ENCODE data around the gene OR1L1.

OR1L1 gene, protein sequence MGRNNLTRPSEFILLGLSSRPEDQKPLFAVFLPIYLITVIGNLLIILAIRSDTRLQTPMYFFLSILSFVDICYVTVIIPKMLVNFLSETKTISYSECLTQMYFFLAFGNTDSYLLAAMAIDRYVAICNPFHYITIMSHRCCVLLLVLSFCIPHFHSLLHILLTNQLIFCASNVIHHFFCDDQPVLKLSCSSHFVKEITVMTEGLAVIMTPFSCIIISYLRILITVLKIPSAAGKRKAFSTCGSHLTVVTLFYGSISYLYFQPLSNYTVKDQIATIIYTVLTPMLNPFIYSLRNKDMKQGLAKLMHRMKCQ

DNA sequence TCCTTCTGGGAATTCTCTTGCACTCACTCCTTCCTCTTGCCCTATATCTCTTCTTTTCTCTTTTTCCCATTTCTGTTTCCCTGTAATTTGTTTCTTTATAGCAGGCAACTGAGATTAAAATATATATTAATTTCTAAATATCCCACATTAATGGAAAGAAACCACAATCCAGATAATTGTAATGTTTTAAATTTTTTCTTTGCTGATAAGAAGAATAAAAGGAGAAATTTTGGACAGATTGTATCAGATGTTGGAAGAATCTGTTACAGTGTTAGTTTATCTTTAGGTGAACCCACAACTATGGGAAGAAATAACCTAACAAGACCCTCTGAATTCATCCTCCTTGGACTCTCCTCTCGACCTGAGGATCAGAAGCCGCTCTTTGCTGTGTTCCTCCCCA lies at the start of gene OR1L1:
OR1L1 (plus strand) TSS at position 301 of the 400 bp plus-strand sequence; CDS start at position 301, 0 bp downstream.
- DNase-seq (ENCODE audit: low read depth in 1 of 2, low spot score in 1 of 2), result no peak

DNA sequence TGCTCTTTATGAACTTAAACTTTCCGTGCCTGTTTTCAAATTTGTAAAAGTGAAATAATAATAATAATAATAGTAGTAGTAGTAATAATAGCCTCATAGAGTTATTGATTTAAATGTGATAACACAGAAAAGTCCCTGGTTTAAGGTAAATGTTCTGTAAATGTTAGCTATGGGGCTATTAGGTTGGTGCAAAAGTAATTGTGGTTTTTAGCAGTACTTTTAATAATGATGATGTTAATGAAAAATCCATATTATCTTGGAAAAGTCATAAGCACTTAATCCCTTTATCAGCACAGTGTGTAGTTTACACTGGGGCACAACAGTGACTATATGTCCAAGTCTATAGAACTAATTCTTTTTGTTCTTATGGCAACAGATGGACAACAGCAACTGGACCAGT lies 47.2 kb upstream of the OR1L1 start, which contains the start of gene OR1Q1:
OR1Q1 (plus strand) TSS at position 377 of the 400 bp plus-strand sequence; CDS start at position 377, 0 bp downstream.
- no peak for DNase-seq (ENCODE audit: low read depth in 1 of 2, low spot score in 1 of 2)

DNA sequence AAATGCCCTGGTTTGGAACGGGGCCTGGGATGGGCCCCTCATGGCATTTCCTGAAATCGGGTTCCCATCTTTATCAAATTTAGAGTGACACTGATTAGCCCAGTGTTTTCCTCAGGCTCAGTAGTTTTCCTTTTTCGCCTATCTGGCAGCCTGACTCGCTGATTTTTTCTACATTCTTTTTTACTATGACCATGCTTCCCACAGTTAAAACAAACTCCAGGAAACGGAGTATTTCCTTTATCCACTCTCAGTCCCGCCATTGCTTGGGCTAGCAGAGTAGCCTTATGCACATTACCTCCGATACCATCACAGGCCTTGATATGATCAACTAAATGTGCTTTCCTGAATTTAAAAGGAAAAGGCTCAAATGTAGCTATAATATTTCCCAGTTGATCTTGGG lies 41.5 kb upstream of the OR1L1 start:
- DNase-seq (ENCODE audit: low read depth in 1 of 2, low spot score in 1 of 2), result no peak

DNA sequence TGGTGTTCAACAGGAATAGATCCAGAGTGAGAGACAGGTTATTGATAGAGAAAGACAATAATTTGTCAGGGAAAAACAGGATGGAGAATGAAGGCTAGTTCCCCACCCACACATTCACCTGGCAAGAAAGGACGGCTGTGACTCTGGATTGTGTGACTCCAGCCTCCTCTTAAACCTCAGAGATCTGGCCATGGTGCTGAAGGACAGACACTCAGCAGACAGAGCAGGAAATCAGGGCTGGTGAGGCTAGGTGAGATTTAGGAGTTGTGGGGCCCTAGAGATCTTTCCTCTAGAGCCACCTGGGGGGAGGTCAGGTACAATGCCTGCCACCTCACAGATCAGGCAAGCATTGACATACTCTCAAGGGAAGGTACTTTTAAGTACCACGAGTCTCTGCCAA lies 19.3 kb upstream of the OR1L1 start:
- DNase-seq (ENCODE audit: low read depth in 1 of 2, low spot score in 1 of 2), result no peak

DNA sequence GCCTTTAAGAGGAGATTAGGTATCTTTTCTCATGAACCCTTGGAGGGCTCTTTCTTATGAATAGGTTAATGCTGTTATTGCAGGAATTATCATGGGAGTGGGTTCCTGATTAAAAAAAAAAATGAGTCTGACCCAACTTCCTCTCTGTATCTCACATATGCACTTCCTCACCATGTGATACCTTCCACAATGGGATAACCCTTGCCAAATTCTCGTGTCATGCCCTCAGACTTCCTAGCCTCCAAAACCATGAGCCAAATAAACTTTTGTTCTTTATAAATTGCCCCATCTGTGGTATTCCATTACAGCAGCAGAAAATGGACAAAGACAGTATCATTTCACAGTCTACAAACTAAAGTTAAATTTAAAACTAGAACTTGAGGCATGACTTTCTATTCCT lies 5.1 kb upstream of the OR1L1 start:
- no peak for DNase-seq (ENCODE audit: low read depth in 1 of 2, low spot score in 1 of 2)

DNA sequence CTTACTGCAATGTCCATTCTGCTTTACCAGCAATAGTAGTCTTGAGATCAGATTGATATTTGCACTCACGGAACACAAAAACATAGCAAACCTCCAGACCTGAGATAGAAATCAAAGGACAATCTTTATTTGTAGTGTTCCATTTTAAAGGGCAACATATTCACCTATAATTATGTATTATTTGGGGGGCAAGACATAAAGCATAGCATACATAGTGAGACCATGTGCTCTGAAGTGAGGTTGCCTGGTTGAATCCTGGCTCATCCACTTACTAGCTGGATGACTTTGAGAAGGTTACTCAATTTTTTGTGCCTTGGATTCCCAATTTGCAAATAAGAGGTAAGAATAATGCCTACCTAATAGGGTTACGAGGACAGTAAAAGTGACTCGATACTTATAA lies 4.0 kb upstream of the OR1L1 start, which contains the start of gene OR1B1:
OR1B1 (minus strand) TSS at position 101 of the 400 bp plus-strand sequence.
- no peak for DNase-seq (ENCODE audit: low read depth in 1 of 2, low spot score in 1 of 2)

DNA sequence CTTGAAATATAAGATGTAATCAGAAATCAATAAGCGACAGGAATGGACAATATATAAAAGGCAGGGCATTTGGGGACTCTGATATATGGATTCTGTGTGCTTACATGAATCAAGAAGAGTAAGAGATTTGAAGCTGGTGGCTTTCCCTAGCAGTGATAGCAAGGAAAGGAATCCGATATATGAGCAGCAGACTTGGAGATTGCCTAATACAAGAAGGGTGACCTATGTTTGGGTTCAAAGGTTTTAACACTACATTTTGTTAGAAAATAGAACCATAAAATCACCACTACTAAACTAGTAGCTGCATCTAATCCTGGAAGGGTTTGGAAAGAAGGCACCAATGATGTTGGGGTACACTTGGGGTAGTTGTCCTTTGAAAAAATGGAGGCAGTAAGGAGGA lies 11.0 kb downstream of the OR1L1 start:
- no peak for DNase-seq (ENCODE audit: low read depth in 1 of 2, low spot score in 1 of 2)

DNA sequence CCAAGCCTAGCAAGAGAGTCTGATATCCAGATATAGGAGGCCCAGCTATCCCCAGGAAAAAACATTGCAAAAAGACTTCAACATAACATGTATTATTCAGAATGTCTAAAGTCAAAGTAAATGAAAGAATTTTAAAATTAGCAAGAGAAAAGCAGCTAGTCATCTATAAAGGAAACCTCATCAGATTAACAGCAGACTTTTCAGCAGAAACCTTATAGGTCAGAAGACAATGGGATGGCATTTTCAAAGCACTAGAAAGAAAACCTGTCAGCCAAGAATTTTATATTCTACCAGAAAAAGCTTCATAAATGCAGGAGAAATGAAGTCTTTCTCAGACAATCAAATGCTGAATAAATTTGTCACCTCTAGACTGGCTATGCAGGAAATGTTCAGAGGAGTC lies 23.3 kb downstream of the OR1L1 start:
- DNase-seq (ENCODE audit: low read depth in 1 of 2, low spot score in 1 of 2), result no peak

DNA sequence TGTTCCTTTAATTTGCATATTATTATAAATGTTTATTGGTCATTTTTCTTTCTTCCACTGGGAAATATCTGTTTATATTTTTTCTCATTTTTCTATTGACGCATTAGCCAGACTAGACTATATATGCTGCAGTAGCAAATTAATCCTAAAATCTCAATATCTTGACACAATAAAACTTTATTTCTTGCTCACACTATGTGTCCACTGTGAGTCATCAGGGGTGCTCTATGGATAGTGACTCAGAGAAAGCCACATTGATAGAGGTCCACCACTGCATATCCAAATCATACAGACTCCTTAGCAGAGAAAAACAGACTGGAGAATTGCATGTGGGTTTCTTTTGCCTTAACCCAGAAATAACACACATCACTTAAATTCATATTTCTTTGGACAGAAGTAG lies 34.2 kb downstream of the OR1L1 start:
- DNase-seq (ENCODE audit: low read depth in 1 of 2, low spot score in 1 of 2), result no peak
